Panc1 (cell line): ENCODE results near the gene EPDR1.

ENCODE experiments used
- CTCF ChIP-seq: fragments of 450-650 bp; IDR thresholded peaks from 2 replicates; pipeline ENCODE4 v1.5.1; 2017; ENCODE audit warnings: mild to moderate bottlenecking
- POLR2AphosphoS5 ChIP-seq: IDR thresholded peaks from 2 replicates; pipeline ENCODE4 v1.6.1; 2012; ENCODE audit warnings: mild to moderate bottlenecking, low read depth, low read length, moderate library complexity
- REST ChIP-seq, 2 experiments: IDR thresholded peaks; 2 replicates each; pipeline ENCODE4 v1.6.1; 2011 to 2012; ENCODE audit warnings: low read depth in 2 of 2, control low read depth in 1 of 2, low read length in 1 of 2, mild to moderate bottlenecking in 1 of 2, moderate library complexity in 1 of 2; ENCODE audit not compliant: insufficient read depth in 1 of 2
- SIN3A ChIP-seq: IDR thresholded peaks from 2 replicates; pipeline ENCODE4 v1.6.1; 2012; ENCODE audit warnings: low read depth, mild to moderate bottlenecking, low read length, moderate library complexity, borderline replicate concordance; ENCODE audit not compliant: insufficient read depth
- TCF7L2 ChIP-seq: IDR thresholded peaks from 2 replicates; pipeline ENCODE4 v1.6.1; 2011; ENCODE audit warnings: mild to moderate bottlenecking, low read depth, low read length, inconsistent platforms

GRCh38 chr7:37981664-37982063 lies 61.2 kb downstream of the EPDR1 start:
- TF ChIP-seq CTCF (no peak), SIN3A (no peak), POLR2AphosphoS5 (no peak), TCF7L2 (no peak), REST (IDR thresholded peaks at IDR 0.05; ENCODE audit: insufficient read depth in 1 of 2, low read depth in 2 of 2, low read length in 1 of 2) (no peak)
